PC-3 (cell line): ENCODE results near the gene ATG5. TPM values are rescaled to one million over a fixed set of nuclear protein-coding genes. Genes with fewer than 3 reads are reported as not detected.
A peak's percentile ranks its signal among the peaks of the same experiment; 100 is the strongest.

Experiments
- ATAC-seq: fragments of 200-7000 bp; cut with Tn5 transposase; 2 replicates; pipeline ENCODE4 v1.9.1; 2020; ENCODE audit warnings: mild to moderate bottlenecking, moderate library complexity
- BruUV-seq: library from RNA; stranded (reverse); fragments of 400-500 nt; replicated peaks from 2 replicates; lab custom pipeline; 2021; lab: Mats Ljungman, UMichigan
- CTCF ChIA-PET: fragments of 300-600 bp; sonication (Branson Sonifier 250); formaldehyde crosslinking; loops from one replicate; lab custom pipeline; 2022; ENCODE audit warnings: antibody characterized with exemption; lab: Charles Lee
- POLR2A ChIA-PET: fragments of 300-600 bp; sonication (Branson Sonifier 250); formaldehyde crosslinking; loops from one replicate; lab custom pipeline; 2022; ENCODE audit warnings: antibody characterized with exemption; ENCODE audit not compliant: unreplicated experiment; lab: Charles Lee
- DNase-seq: peaks from one replicate; pipeline ENCODE4 v3.0.0-alpha.2; 2015
- H2AFZ ChIP-seq: fragments of 300-600 bp; sonication (generic); 2 replicates; pipeline ENCODE4 v1.6.0; 2016; ENCODE audit warnings: antibody characterized with exemption, low read length
- H3F3A ChIP-seq: fragments of 300-600 bp; sonication (generic); one replicate; pipeline ENCODE4 v1.6.0; 2017; ENCODE audit warnings: antibody characterized with exemption, low read length, control low read depth, mild to moderate bottlenecking; ENCODE audit not compliant: unreplicated experiment
- H3K27ac ChIP-seq: fragments of 300-600 bp; sonication (generic); 2 replicates; pipeline ENCODE4 v1.5.1; 2016; ENCODE audit warnings: mild to moderate bottlenecking, low read length
- H3K27me3 ChIP-seq: fragments of 300-600 bp; sonication (generic); 2 replicates; pipeline ENCODE4 v1.6.1; 2016; ENCODE audit warnings: low read length, mixed read lengths
- H3K36me3 ChIP-seq: fragments of 300-600 bp; sonication (generic); 2 replicates; pipeline ENCODE4 v1.6.1; 2016; ENCODE audit warnings: low read depth, mixed run types, low read length, mixed read lengths
- H3K4me1 ChIP-seq: fragments of 300-600 bp; sonication (generic); 2 replicates; pipeline ENCODE4 v1.5.1; 2016; ENCODE audit warnings: low read length; ENCODE audit not compliant: insufficient read depth
- H3K4me2 ChIP-seq: fragments of 300-600 bp; sonication (generic); 2 replicates; pipeline ENCODE4 v1.6.0; 2016; ENCODE audit warnings: low read length
- H3K4me3 ChIP-seq: fragments of 300-600 bp; sonication (generic); 2 replicates; pipeline ENCODE4 v1.5.1; 2016; ENCODE audit warnings: mild to moderate bottlenecking, low read length, mixed read lengths
- H3K79me2 ChIP-seq: fragments of 300-600 bp; sonication (generic); 2 replicates; pipeline ENCODE4 v1.6.1; 2017; ENCODE audit warnings: low read length, mixed read lengths
- H3K9ac ChIP-seq: fragments of 300-600 bp; sonication (generic); 2 replicates; pipeline ENCODE4 v1.6.0; 2016; ENCODE audit warnings: mild to moderate bottlenecking, low read length
- H3K9me2 ChIP-seq: fragments of 300-600 bp; sonication (generic); replicated peaks from 2 replicates; pipeline ENCODE4 v1.6.1; 2016; ENCODE audit warnings: mixed run types, low read length, mixed read lengths
- H3K9me3 ChIP-seq: fragments of 300-600 bp; sonication (generic); 2 replicates; pipeline ENCODE4 v1.6.1; 2016; ENCODE audit warnings: low read length, mixed read lengths
- H4K20me1 ChIP-seq: fragments of 300-600 bp; sonication (generic); 2 replicates; pipeline ENCODE4 v1.6.1; 2016; ENCODE audit warnings: low read length, mixed read lengths
- EZH2 ChIP-seq: fragments of 300-600 bp; sonication (generic); IDR thresholded peaks from one replicate; pipeline ENCODE4 v1.6.1; 2017; ENCODE audit warnings: antibody characterized with exemption, mild to moderate bottlenecking, low read length; ENCODE audit not compliant: unreplicated experiment
- EZH2phosphoT487 ChIP-seq: fragments of 300-600 bp; sonication (generic); IDR thresholded peaks from 2 replicates; pipeline ENCODE4 v1.6.1; 2018; ENCODE audit warnings: mild to moderate bottlenecking, antibody characterized with exemption, low read length, borderline replicate concordance
- intact Hi-C: fragments of 100-400 bp; cut with micrococcal nuclease; formaldehyde crosslinking; loops from 2 replicates; pipeline ENCODE4 v1.9.0; 2023
- total RNA-seq: library from RNA; depleted of rRNA; stranded (reverse); fragments of >200 nt; gene quantifications from 2 replicates; pipeline ENCODE4 v1.2.3, GENCODE V29; 2014
- TF ChIP-seq, protein P1 (sequence below): fragments of 300-600 bp; sonication (generic); conservative IDR thresholded peaks from 2 replicates; pipeline ENCODE4 v1.5.1; 2017; ENCODE audit warnings: antibody characterized with exemption, low read depth, mild to moderate bottlenecking, low read length

The ATG5 gene
- total RNA-seq, 1 experiment from 2014 or later, result 38.8 TPM

DNA sequence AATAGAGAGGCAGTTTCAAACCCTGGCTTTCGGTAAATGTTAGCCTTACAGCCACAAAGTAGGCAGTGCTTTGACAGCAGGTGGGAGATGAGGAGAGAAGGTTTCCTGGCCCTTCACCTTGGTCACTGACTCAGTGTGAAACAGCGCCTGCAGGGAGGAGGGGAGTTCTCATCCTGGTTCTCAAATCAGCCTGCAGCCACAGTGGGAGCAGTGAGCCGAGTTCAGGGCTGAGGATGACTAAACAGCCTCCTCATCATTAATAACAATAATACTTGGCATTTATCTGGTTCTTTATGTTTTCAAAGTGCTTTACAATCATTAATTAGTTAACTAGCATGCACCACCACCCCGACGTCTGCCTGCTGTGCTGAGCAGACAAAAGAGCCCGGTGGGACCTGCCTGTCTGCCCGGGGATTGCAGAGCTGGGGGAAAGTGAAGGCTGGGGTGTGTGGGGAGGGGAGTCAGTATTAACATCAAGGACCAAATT, 179.8 kb downstream of the ATG5 start:
- CTCF ChIA-PET, result no interaction called here
- H3F3A ChIP-seq, result no peaks in the 10 kb centered on the region
- no TSS peak for BruUV-seq
- peak; percentile 65 for DNase-seq
- no peaks in the 10 kb centered on the region for H3K36me3 ChIP-seq
- TF ChIP-seq EZH2 (no peak), EZH2phosphoT487 (no peak)
- TF ChIP-seq, protein P1, sequence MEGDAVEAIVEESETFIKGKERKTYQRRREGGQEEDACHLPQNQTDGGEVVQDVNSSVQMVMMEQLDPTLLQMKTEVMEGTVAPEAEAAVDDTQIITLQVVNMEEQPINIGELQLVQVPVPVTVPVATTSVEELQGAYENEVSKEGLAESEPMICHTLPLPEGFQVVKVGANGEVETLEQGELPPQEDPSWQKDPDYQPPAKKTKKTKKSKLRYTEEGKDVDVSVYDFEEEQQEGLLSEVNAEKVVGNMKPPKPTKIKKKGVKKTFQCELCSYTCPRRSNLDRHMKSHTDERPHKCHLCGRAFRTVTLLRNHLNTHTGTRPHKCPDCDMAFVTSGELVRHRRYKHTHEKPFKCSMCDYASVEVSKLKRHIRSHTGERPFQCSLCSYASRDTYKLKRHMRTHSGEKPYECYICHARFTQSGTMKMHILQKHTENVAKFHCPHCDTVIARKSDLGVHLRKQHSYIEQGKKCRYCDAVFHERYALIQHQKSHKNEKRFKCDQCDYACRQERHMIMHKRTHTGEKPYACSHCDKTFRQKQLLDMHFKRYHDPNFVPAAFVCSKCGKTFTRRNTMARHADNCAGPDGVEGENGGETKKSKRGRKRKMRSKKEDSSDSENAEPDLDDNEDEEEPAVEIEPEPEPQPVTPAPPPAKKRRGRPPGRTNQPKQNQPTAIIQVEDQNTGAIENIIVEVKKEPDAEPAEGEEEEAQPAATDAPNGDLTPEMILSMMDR, result no peak
- peaks cover 33% of the 10 kb centered on the region for H3K4me1 ChIP-seq
- H3K27me3 ChIP-seq, result no peaks in the 10 kb centered on the region
- peak overlapping the region; percentile 59; the same call in 1 of the 2 replicates for H3K27ac ChIP-seq
- POLR2A ChIA-PET, result no interaction called here
- no peaks in the 10 kb centered on the region for H3K9me2 ChIP-seq
- H4K20me1 ChIP-seq, result no peaks in the 10 kb centered on the region
- H3K9ac ChIP-seq, result no peak overlapping the region
- H2AFZ ChIP-seq, result no peak overlapping the region
- H3K4me3 ChIP-seq, result no peak overlapping the region
- peak overlapping the region; percentile 26 for H3K4me2 ChIP-seq
- intact Hi-C loops, result no loop called here
- no peak; the same call in 1 of the 2 replicates for ATAC-seq
- no peaks in the 10 kb centered on the region for H3K79me2 ChIP-seq
- no peaks in the 10 kb centered on the region for H3K9me3 ChIP-seq

DNA sequence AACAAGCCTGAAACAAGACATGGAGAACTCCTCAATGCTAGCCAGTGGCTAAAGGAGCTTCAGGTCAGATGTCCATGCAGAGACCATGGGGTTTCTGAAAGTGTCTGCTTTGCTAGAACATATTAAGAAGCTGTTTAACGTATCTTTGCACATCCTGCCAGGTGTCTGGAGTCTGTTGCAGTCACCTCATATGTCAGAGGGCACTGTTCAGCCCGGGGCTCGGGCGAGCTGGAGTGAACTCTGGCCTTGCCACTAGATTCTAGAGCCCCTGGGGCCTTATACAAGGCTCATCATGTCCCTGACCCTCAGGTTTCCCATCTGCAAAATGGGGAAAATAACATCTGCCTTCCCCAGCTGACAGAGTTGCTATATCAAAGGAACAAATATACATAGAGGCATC, 180.4 kb downstream of the ATG5 start:
- H3K27me3 ChIP-seq, result no peaks in the 10 kb centered on the region
- H3K4me1 ChIP-seq, result peaks cover 33% of the 10 kb centered on the region
- TF ChIP-seq EZH2phosphoT487, result no peak
- TF ChIP-seq EZH2, result no peak
- TF ChIP-seq, protein P1, result no peak
- intact Hi-C loops, result no loop called here
- no peak for ATAC-seq
- H3K4me3 ChIP-seq, result no peak overlapping the region
- H3K79me2 ChIP-seq, result no peaks in the 10 kb centered on the region
- H3K9me2 ChIP-seq, result no peaks in the 10 kb centered on the region
- H2AFZ ChIP-seq, result no peak overlapping the region
- peak overlapping the region; percentile 2; the same call in 1 of the 2 replicates for H3K4me2 ChIP-seq
- no peaks in the 10 kb centered on the region for H3F3A ChIP-seq
- ChIA-PET CTCF (no interaction called here), POLR2A (no interaction called here)
- no peak overlapping the region for H3K9ac ChIP-seq
- H4K20me1 ChIP-seq, result no peaks in the 10 kb centered on the region
- H3K9me3 ChIP-seq, result no peaks in the 10 kb centered on the region
- DNase-seq, result no peak
- H3K27ac ChIP-seq, result no peak overlapping the region
- H3K36me3 ChIP-seq, result no peaks in the 10 kb centered on the region
- no TSS peak for BruUV-seq

DNA sequence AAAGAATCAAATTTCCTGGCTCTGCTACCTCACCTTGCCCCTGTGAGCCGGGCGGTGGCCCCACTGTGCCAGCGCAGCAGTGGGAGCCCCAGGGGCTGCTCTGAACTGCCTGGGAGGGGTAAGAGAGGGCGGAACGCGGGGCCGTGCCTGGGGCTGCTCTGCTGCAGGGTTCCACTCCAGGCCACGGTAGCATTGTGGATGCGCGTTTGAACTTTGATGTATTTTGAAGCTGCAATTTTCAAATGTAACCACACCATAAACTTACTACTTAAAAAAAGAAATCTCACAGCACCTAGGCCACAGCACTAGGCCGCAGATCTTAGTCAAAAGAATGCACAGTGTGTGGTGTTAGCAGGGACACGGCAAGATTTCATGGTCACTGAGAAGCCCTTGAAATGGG, 181.9 kb downstream of the ATG5 start:
- CTCF ChIA-PET, result no interaction called here
- no TSS peak for BruUV-seq

More for the DNA sequence above, 181.9 kb downstream of the ATG5 start:
- DNase-seq (no peak), ATAC-seq (no peak)
- TF ChIP-seq, protein P1, result no peak
- TF ChIP-seq EZH2phosphoT487 (no peak), EZH2 (no peak)
- H3K9me3 ChIP-seq, result no peaks in the 10 kb centered on the region
- no peaks in the 10 kb centered on the region for H3K27me3 ChIP-seq
- intact Hi-C loops, result no loop called here
- H3K4me2 ChIP-seq, result no peak overlapping the region
- no peaks in the 10 kb centered on the region for H4K20me1 ChIP-seq
- POLR2A ChIA-PET, result no interaction called here
- no peaks in the 10 kb centered on the region for H3K9me2 ChIP-seq
- peaks cover 33% of the 10 kb centered on the region for H3K4me1 ChIP-seq
- H3K79me2 ChIP-seq, result no peaks in the 10 kb centered on the region
- H3K9ac ChIP-seq, result no peak overlapping the region
- no peak overlapping the region for H3K27ac ChIP-seq
- H2AFZ ChIP-seq, result no peak overlapping the region
- no peaks in the 10 kb centered on the region for H3K36me3 ChIP-seq
- no peak overlapping the region for H3K4me3 ChIP-seq
- no peaks in the 10 kb centered on the region for H3F3A ChIP-seq
